Fibroblast of peridontal ligament (primary cell): ENCODE data around the gene ZNF169.
"Not testable (repeated sequence)": the region's sequence is repeated elsewhere in the genome, so short reads cannot be mapped to it uniquely, and the experiment has no call there.

Source experiments
- DNase-seq: peaks from one replicate; pipeline ENCODE4 v3.0.0-alpha.2; 2010; ENCODE audit errors: extremely low read depth

The ZNF169 gene

GRCh38 chr9:94259077-94259862, at the start of gene ZNF169:
Gene ZNF169, plus strand, starts transcription at chr9:94259298. Its CDS starts 19,515 bp downstream, at chr9:94278813.
- peak; percentile 77 for DNase-seq

- no peak for DNase-seq
These were observed 48.2 kb upstream of the ZNF169 start for GRCh38 chr9:94210616-94211603.

- DNase-seq, result no peak
These were observed 47.0 kb upstream of the ZNF169 start for GRCh38 chr9:94212091-94212490.

- no peak for DNase-seq
These were observed 46.6 kb upstream of the ZNF169 start for GRCh38 chr9:94212531-94212930.

GRCh38 chr9:94213511-94214124, 45.5 kb upstream of the ZNF169 start:
- peak; percentile 86 for DNase-seq

- no peak for DNase-seq
These were observed 36.2 kb upstream of the ZNF169 start for GRCh38 chr9:94222870-94223269.

- DNase-seq, result not testable (repeated sequence)
These were observed 33.7 kb upstream of the ZNF169 start for GRCh38 chr9:94225413-94225812.

- DNase-seq, result no peak
These were observed 30.5 kb upstream of the ZNF169 start for GRCh38 chr9:94228616-94229015.

GRCh38 chr9:94232428-94232827, 26.7 kb upstream of the ZNF169 start:
- DNase-seq, result no peak

- not testable (repeated sequence) for DNase-seq
These were observed 18.0 kb upstream of the ZNF169 start for GRCh38 chr9:94241098-94241497.

- no peak for DNase-seq
These were observed 13.4 kb upstream of the ZNF169 start for GRCh38 chr9:94245651-94246050.

GRCh38 chr9:94250456-94250855, 8.6 kb upstream of the ZNF169 start:
- no peak for DNase-seq

- no peak for DNase-seq
These were observed 3.1 kb upstream of the ZNF169 start for GRCh38 chr9:94256007-94256406.

GRCh38 chr9:94265626-94266402, 6.7 kb downstream of the ZNF169 start:
- DNase-seq, result not testable (repeated sequence)

GRCh38 chr9:94269264-94269663, 10.2 kb downstream of the ZNF169 start:
- no peak for DNase-seq

GRCh38 chr9:94270009-94270408, 10.9 kb downstream of the ZNF169 start:
- no peak for DNase-seq

GRCh38 chr9:94277029-94277428, 17.9 kb downstream of the ZNF169 start:
- not testable (repeated sequence) for DNase-seq

GRCh38 chr9:94277885-94278536, 18.9 kb downstream of the ZNF169 start:
- no peak for DNase-seq

GRCh38 chr9:94280409-94280989, 21.4 kb downstream of the ZNF169 start:
- no peak for DNase-seq

- DNase-seq, result no peak
These were observed 22.0 kb downstream of the ZNF169 start for GRCh38 chr9:94281101-94281500.
